Mesenteric fat pad (tissue), 1 donor: ENCODE measurements around the gene KLHL17. TPM values are rescaled to one million over a fixed set of nuclear protein-coding genes. Genes with fewer than 3 reads are reported as not detected.
"Not testable (repeated sequence)": the region's sequence is repeated elsewhere in the genome, so short reads cannot be mapped to it uniquely, and the experiment has no call there.

Experiments used
- DNase-seq: peaks from one replicate; pipeline ENCODE4 v3.0.0-alpha.2; 2020; ENCODE audit warnings: low spot score
- total RNA-seq: library from RNA; stranded (reverse); fragmentation: NEBNext Ultra II Directional; extraction: Animal tissue kit (Norgen Biotek cat#: 25700); gene quantifications from one replicate; pipeline ENCODE4 v1.2.1, GENCODE V29; 2021
- donor health status: DM: yes; HTN: yes; CAD: no.

Gene KLHL17
- total RNA-seq, 1 donor from 2014 or later: 8.8 TPM

GRCh38 chr1:980137-980571, 19.8 kb downstream of the KLHL17 start:
- no peak for DNase-seq

DNA sequence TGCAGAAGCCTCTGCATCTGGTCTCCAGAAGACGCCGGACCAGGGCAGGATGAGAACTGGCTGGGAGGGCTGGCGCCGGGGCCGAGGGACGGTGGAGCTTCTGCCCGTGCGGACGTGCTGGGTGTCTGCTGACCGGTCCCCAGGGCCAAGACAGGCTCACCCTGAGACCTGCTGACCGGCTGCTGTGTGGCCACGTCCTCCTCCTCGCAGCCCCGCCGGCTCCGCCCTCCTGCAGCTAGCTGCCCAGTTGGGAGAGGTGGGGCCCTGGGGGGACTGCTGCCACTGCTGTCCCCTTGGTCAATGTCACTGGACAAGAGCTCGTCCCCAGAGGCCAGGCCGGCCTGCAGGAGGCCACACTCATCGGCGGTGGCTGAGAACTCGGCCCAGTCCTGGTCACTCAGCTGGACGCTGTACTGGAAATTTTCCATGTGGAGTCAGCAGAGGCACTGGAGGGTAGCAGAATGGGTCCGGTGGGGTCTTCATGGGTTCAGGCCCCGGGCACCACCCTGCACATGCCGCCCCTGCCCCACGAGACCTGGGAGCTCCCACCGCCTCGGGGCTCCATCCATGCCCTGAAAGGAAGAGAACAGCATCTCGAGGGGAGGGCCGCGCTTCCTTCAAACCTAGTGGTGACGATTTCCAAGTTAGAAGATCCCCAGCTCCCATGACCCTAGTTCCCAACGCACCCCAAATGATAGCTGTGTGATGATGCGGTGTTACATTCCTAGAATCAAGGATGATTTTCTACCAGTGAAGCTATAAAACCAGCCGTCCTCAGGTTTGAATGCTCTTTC, 20.4 kb downstream of the KLHL17 start:
- DNase-seq: no peak

DNA sequence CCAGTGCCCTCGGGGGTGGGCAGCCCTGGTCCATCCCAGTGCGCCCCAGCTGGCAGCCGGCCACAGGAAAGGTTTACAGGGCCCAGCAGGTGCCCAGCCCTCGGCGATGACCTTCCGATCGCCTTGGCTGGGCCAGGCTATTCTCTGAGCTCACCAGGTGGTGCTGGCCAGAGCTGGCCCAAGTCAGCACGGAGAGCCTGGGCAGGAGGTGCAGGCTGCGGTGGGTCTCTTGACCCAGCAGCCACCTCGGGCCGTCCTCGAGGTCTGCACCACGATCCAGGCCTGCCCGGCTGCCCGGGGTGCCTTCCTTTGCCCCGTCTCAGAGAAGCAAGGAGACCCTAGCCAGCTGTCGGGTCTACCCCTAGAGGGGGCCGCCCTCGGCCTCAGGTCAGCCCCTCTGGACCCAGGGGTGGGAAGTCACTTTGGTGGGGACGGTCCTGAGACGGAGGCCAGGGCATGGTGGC, 21.1 kb downstream of the KLHL17 start:
- no peak for DNase-seq

GRCh38 chr1:981955-982558, 21.7 kb downstream of the KLHL17 start, which contains the start of gene PERM1:
TSS of gene PERM1 (minus strand) at chr1:982093. CDS start at chr1:981029, 1,064 bp downstream.
- DNase-seq: no peak

GRCh38 chr1:982765-983436, 22.5 kb downstream of the KLHL17 start:
- DNase-seq: no peak

DNA sequence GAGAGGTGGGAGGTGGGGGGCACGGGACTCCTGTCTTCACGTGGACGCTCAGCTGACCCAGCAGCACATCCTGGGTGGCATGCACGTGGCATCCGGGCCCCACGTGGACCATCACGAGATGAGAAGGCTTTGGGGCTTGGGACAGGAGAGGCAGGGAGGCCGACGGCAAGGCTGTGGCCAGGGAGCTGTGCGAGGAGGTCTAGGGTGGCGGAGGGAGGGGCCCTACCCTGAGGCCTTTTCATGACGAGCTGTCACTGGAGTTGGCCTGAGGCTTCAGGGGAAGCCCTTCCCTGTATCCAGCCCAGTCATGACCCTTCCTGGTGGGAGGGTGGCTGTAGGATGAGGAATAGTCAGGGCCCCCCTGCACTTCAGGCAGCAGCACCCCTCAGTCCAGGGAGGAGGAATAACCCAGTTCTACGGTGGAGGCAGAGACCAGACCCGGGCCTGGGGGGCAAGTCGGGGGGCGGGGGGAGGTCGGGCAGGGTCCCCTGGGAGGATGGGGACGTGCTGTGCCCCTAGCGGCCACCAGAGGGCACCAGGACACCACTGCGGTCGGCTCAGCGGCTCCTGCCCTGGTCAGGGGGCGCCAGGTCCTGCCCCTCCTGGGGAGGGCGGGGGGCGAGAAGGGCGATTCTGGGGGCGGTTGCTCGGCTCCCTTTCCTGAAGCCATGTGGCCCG, 23.6 kb downstream of the KLHL17 start:
- no peak for DNase-seq

GRCh38 chr1:984476-984814, 24.1 kb downstream of the KLHL17 start:
- DNase-seq: no peak

DNA sequence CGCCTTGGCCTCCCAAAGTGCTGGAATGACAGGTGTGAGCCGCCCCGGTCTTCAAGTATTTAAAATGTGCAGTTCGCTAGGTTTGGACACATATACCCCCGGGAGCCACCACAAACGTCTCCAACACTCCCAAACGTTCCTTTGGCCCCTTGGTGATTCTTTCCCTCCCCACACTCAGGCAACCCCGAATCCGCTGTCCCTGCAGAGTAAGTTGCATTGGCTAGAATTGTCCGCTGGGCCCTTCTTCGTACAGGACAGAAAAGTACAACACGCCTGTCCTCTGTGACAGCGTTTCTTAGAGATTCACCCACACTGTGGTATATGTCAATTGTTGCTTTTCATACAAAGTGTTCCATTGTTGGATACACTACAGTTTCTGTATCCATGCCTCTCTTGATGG, 24.7 kb downstream of the KLHL17 start:
- no peak for DNase-seq

- not testable (repeated sequence) for DNase-seq
Observed at GRCh38 chr1:988061-988460, 27.7 kb downstream of the KLHL17 start.

DNA sequence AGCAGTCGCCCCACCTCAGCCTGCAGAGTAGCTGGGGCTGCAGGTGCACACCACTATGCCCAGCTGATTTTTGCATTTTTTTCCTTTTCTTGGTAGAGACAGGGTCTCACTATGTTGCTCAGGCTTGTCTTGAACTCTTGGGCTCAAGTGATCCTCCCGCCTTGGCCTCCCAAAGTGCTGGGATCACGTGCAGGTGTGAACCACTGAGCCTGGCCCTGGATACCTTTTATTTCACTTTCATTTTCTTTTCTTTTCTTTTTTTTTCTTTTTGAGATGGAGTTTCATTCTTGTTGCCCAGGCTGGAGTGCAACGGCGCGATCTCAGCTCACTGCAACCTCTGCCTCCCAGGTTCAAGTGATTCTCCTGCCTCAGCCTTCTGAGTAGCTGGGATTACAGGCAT, 30.9 kb downstream of the KLHL17 start:
- not testable (repeated sequence) for DNase-seq

DNA sequence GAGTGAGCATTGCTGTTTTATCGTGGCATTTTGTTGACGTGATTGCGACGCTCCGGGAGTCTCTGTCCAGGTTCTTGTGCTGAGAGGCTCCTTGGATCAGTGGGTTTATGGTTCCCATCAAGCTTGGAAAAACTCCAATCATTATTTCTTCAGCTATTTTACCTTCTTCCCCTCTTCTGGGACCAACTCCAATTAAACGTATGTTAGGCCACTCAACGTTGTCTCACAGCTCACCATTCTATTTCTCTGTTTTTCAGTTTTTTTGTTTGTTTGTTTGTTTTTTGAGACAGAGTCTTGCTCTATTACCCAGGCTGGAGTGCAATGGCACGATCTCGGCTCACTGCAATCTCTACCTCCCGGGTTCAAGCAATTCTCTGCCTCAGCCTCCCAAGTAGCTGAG, 31.5 kb downstream of the KLHL17 start:
- no peak for DNase-seq

DNA sequence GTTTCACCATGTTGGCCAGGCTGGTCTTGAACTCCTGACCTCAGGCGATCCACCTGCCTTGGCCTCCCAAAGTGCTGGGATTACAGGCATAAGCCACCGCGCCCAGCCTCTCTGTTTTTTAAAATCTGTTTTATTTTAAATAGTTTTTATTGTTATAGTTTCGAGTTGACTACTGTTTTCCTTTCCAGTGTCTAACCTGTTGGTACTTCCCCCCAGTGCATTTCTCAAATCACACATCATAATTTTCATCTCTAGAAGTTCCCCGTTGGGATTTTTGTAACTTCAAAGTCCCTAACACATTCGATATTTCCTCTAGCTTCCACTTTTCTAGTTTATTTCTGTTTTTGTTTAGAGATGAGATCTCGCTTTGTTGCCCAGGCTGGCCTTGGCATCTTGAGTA, 32.0 kb downstream of the KLHL17 start:
- no peak for DNase-seq

DNA sequence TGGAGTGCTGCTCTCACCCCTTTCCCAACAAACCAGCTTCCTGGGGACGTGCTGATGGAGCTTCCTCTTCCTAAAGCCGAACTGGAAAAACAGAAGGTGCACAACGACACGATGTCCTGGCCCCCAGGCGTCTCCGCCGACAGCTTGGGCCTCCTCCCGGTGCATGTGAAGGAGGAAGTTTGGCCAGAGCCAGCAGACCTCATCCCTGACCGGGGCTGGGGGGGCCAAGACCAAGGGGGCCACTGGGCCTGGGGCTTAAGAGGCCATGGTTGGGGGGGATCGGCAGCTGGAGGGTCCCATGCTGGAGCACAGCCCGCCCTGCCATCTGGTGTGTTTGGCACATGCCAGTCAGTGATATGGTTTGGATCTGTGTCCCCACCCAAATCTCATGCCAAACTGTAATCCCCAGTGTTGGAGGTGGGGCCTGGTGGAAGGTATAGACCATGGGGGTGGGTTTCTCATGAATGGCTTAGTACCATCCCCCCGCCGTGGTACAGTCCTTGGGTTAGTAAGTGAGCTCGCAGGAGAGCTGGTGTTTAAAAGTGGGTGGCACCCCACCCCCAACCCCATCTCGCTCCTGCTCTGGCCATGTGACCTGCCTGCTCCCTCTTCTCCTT, 33.1 kb downstream of the KLHL17 start:
- no peak for DNase-seq

DNA sequence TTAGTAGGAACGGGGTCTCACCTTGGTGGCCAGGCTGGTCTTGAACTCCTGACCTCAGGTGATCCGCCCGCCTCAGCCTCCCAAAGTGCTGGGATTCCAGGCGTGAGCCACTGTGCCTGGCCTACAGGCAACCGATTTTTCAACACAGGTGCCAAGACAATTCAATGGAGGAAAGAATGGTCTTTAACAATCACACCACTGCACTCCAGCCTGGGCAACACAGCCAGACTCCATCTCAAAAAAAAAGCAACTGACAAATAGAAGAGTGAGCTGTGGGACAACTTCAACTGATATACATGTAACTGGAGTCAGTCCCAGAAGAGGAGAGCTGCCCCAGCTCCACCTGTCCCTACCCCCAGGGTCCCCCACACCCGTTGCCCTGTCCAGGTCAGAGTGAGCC, 34.2 kb downstream of the KLHL17 start:
- not testable (repeated sequence) for DNase-seq

DNA sequence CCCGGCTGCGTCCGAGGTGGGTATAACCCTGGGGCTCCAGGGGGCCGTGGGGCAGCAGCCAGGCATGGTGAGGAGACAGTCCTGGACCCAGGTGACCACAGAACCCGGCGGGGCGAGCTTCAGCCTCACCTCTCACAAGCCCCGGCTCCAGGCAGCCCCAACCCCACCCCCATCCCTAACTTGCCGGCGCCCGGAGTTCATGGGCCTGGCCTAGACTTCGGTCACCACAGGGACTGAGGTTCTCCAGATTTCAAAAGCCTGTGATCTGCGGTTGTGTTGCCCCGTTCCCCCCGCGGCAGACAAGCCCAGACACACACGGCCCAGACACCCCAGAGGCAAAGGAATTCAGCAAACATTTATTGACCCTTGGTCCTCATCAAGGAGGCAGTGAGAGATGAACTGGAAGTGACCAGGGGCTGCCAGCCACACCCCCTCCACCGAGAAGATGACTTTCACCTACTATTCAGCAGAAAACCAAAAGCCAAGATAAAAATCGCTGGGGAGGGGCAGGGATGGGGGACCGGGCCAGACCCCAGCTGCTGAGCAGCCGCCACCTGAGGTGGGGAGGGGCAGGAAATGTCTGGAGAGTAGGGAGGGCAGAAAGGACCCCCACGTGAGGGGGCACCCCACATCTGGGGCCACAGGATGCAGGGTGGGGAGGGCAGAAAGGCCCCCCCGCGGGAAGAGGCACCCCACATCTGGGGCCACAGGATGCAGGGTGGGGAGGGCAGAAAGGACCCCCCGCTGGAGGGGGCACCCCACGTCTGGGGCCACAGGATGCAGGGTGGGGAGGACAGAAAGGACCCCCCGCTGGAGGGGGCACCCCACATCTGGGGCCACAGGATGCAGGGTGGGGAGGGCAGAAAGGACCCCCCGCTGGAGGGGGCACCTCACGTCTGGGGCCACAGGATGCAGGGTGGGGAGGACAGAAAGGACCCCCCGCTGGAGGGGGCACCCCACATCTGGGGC, 35.6 kb downstream of the KLHL17 start:
- DNase-seq: no peak

DNA sequence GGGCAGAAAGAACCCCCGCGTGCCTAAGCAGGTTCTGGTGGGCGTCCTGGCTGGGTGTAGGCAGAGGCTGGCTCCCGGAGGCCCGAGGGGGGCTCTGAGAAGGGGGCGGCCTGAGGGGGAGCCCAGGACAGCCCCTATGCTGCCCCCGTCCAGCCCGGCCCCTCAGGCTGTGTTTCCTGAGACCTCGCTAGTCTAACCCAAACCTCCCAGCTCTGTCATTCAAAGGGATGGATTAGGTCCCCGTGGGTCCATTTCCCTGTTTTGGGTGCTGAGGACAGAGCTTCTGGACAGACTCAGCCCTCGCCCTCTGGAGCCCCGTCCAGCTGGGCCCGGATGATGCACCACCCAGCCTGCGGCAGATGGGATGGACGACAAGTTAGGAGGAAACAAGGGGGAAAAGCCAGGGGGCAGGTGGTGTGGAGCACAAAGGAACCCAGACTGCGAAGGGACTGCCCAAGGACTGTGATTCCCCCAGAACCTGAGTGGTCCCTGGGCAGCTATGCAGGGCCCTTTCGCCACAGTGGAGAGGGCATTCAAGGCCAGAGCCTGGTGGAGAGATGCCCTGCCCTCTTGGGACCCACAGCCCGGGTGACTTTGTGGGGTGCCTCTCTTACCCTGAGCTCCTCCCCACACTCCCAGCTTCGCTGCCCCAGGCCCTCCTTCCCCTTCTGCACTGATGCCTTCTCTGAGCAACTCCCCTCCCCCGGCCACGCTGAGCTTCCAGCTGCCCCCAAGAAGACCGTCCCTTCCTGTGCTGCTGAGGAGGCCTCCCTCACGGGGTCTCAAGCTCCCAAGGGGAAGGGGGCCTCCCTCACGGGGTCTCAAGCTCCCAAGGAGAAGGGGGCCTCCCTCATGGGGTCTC, 36.7 kb downstream of the KLHL17 start:
- no peak for DNase-seq

DNA sequence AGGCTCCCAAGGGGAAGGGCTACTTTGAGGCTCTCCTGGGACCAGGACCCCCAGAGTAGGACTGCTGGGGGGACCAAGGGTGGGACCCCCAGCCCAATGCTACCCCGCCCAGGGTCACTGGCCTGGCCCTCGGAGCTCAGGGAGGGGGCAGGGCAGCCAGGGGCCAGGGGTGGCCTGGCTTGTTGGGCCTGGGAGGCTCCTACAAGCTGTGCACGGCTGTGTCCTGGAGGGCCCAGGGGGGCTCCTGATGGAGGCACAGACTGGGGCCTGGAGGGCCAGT, 37.3 kb downstream of the KLHL17 start:
- no peak for DNase-seq

- no peak for DNase-seq
Observed at GRCh38 chr1:997993-998744, 37.8 kb downstream of the KLHL17 start.

DNA sequence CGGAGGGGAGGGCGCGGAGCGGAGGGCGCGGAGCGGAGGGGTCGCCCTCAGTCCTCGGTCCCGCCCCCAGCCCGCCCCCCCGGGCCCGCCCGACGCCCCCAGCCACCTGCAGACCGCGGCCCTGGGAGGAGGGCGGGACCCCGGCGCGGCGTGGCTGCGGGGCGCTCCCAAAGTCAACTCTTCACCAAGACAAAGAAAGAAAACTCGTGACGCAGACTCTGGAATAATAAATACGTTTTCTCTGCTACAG, 38.3 kb downstream of the KLHL17 start:
- DNase-seq: no peak
